HG02623 (cell line): ENCODE data around the gene MYH2.

Source experiments
- ATAC-seq: cut with Tn5 transposase; IDR thresholded peaks from one replicate; pipeline ENCODE4 v1.9.1; 2021; ENCODE audit warnings: moderate library complexity; ENCODE audit not compliant: unreplicated experiment

Gene MYH2

GRCh38 chr17:10516638-10517037 is 32.8 kb downstream of the MYH2 start:
- ATAC-seq, result no peak

DNA sequence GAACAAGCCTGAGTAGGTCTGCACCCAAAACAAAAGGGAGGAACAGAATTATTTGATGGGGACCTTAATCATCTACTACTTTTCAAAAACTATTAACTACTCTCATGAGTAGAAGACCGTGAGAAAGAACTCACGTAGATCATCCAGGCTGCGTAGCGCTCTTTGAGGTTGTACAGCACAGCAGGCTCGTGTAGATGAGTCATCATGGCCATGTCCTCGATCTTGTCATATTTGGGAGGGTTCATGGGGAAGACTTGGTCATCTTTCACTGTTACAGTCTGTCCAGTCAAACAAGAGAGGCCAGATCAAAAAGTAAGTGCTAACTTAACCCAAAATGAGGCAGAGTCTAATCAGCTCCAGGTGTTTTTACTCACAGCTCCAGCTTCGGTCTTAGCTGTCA is 33.4 kb downstream of the MYH2 start:
- ATAC-seq, result no peak

- ATAC-seq, result no peak
These were observed 36.0 kb downstream of the MYH2 start for GRCh38 chr17:10513299-10514067.

GRCh38 chr17:10512856-10513255 is 36.6 kb downstream of the MYH2 start:
- ATAC-seq, result no peak

DNA sequence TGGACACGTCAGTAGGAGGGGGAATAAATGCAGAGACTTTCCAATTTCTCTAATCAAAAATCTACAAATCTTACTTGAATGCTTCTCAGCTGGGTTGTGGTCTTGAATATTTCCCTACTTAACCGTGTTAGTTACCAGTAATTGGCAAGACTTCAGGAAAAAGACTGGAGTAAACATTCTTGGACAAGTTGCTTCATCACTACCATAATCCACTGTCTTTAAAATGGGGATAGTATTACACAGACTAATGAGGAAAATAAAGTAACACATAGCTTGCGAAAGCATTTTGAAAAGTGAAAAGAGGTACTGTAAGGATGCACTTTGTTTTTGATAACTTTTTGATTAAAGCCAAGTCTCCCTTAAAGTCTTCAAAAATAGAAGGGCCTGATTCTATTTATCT is 49.5 kb downstream of the MYH2 start:
- no peak for ATAC-seq

- no peak for ATAC-seq
These were observed 57.5 kb downstream of the MYH2 start for GRCh38 chr17:10492004-10492403.

- no peak for ATAC-seq
These were observed 67.2 kb downstream of the MYH2 start for GRCh38 chr17:10482252-10482651.

DNA sequence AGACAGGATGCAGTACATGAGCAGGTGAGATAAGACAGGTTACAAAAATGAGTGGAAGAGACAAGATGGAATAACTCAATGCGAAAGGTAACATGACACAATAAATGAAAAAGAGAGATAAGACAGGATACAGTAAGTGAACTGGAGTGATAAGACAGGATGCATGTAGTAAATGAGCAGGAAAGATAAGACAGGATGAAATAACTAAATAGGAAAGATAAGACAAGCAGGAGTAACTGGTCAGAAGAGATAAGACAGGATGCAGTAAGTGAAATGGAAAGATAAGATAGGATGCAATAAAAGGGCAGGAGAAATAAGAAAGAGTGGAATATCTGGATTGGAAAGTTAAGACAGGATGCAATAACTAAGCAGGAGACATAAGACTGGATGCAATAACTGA is 71.8 kb downstream of the MYH2 start:
- ATAC-seq, result no peak

- ATAC-seq, result no peak
These were observed 74.9 kb downstream of the MYH2 start for GRCh38 chr17:10474536-10474935.

GRCh38 chr17:10471858-10472257 is 77.6 kb downstream of the MYH2 start:
- ATAC-seq, result no peak
